Keratinocyte (primary cell): ENCODE data around the gene CARTPT. TPM values are rescaled to one million over a fixed set of nuclear protein-coding genes. Genes with fewer than 3 reads are reported as not detected.

Source experiments
- DNase-seq: peaks from one replicate; pipeline ENCODE4 v3.0.0-alpha.2; 2011; ENCODE audit warnings: low read depth, missing footprints, low spot score
- FAIRE-seq: peaks from 2 replicates; lab custom pipeline; 2011; peaks lifted over from hg19 to GRCh38; lab: Jason Lieb, UNC
- H2AFZ ChIP-seq: 2 replicates; pipeline ENCODE4 v1.6.0; 2012; ENCODE audit warnings: low read length, control low read depth, inconsistent platforms; ENCODE audit not compliant: control insufficient read depth
- H3K27ac ChIP-seq: 2 replicates; pipeline ENCODE4 v1.5.1; 2011; ENCODE audit warnings: low read length; ENCODE audit not compliant: control insufficient read depth, insufficient read depth
- H3K27me3 ChIP-seq: 3 replicates; pipeline ENCODE4 v1.6.0; 2011; ENCODE audit warnings: low read length; ENCODE audit not compliant: control insufficient read depth, insufficient read depth; ENCODE audit errors: extremely low read depth
- H3K36me3 ChIP-seq, 2 experiments: 2 replicates in 1 of 2; 3 replicates in 1 of 2; pipeline ENCODE4 v1.5.1; 2011; ENCODE audit warnings: low read length in 2 of 2, mild to moderate bottlenecking in 1 of 2; ENCODE audit not compliant: control insufficient read depth in 2 of 2, insufficient read depth in 2 of 2; ENCODE audit errors: extremely low read depth in 1 of 2
- H3K4me1 ChIP-seq: 3 replicates; pipeline ENCODE4 v1.5.1; 2011; ENCODE audit warnings: low read length; ENCODE audit not compliant: control insufficient read depth, insufficient read depth; ENCODE audit errors: extremely low read depth
- H3K4me2 ChIP-seq: 3 replicates; pipeline ENCODE4 v1.6.0; 2011; ENCODE audit warnings: low read depth, low read length; ENCODE audit not compliant: control insufficient read depth, insufficient read depth; ENCODE audit errors: extremely low read depth
- H3K4me3 ChIP-seq, 3 experiments: fragments of 200-600 bp in 1 of 3; sonication (generic) in 1 of 3; 2 replicates in 2 of 3; 3 replicates in 1 of 3; pipeline ENCODE4 v1.5.1; 2011 to 2016; ENCODE audit warnings: low read length in 3 of 3, mild to moderate bottlenecking in 3 of 3, control low read depth in 2 of 3, inconsistent platforms in 1 of 3, low read depth in 1 of 3, mixed read lengths in 1 of 3, mixed run types in 1 of 3, moderate library complexity in 1 of 3; ENCODE audit not compliant: control insufficient read depth in 2 of 3, insufficient read depth in 2 of 3; ENCODE audit errors: extremely low read depth in 1 of 3
- H3K79me2 ChIP-seq: 2 replicates; pipeline ENCODE4 v1.6.0; 2012; ENCODE audit warnings: low read length; ENCODE audit not compliant: control insufficient read depth, insufficient read depth
- H3K9ac ChIP-seq: 3 replicates; pipeline ENCODE4 v1.6.0; 2011; ENCODE audit warnings: low read length; ENCODE audit not compliant: control insufficient read depth, insufficient read depth; ENCODE audit errors: extremely low read depth
- H3K9me1 ChIP-seq: 3 replicates; pipeline ENCODE4 v1.6.0; 2011; ENCODE audit warnings: low read length; ENCODE audit not compliant: control insufficient read depth, insufficient read depth; ENCODE audit errors: extremely low read depth
- H3K9me3 ChIP-seq: 2 replicates; pipeline ENCODE4 v1.5.1; 2012; ENCODE audit warnings: low read depth, low read length; ENCODE audit not compliant: control insufficient read depth
- H4K20me1 ChIP-seq: 3 replicates; pipeline ENCODE4 v1.6.0; 2011; ENCODE audit warnings: low read length; ENCODE audit not compliant: control insufficient read depth, insufficient read depth; ENCODE audit errors: extremely low read depth
- EZH2 ChIP-seq: IDR thresholded peaks from one replicate; pipeline ENCODE4 v1.6.1; 2012; ENCODE audit warnings: inconsistent platforms, mild to moderate bottlenecking, low read length, moderate library complexity
- dilution Hi-C: fragments of 300-500 bp; cut with MboI; formaldehyde crosslinking; loops from one replicate; pipeline ENCODE4 v1.7.0; 2020; ENCODE audit warnings: low sequenced_read_pairs; ENCODE audit not compliant: extremely low pct_ligation_motif_present
- polyA plus RNA-seq, 5 experiments: library from polyadenylated mRNA; depleted of rRNA in 3 of 5; stranded (reverse) in 3 of 5; stranded (forward) in 1 of 5; unstranded in 1 of 5; fragments of >200 nt; gene quantifications; 1 replicate in 1 of 5; 2 replicates in 3 of 5; 3 replicates in 1 of 5; pipeline versions ENCODE4 v1.2.1 to v1.2.3, GENCODE V29; 2011 to 2012; ENCODE audit warnings: missing spikeins in 2 of 5, low read depth in 1 of 5, low replicate concordance in 1 of 5
- TF ChIP-seq, protein P1 (sequence below), 3 experiments: IDR thresholded peaks in 1 of 3; conservative IDR thresholded peaks in 1 of 3; optimal IDR thresholded peaks in 1 of 3; 2 replicates in 2 of 3; 3 replicates in 1 of 3; pipeline versions ENCODE3 to v1.5.1; 2011; ENCODE audit warnings: low read length in 3 of 3, mild to moderate bottlenecking in 3 of 3, moderate library complexity in 2 of 3, control low read depth in 1 of 3, inconsistent platforms in 1 of 3; ENCODE audit not compliant: insufficient read depth in 2 of 3; ENCODE audit errors: extremely low read depth in 1 of 3

The CARTPT gene
- polyA plus RNA-seq, 1 donor (not counting 4 experiments of a cell fraction or from before 2014, with no cell fraction given) = not detected

DNA sequence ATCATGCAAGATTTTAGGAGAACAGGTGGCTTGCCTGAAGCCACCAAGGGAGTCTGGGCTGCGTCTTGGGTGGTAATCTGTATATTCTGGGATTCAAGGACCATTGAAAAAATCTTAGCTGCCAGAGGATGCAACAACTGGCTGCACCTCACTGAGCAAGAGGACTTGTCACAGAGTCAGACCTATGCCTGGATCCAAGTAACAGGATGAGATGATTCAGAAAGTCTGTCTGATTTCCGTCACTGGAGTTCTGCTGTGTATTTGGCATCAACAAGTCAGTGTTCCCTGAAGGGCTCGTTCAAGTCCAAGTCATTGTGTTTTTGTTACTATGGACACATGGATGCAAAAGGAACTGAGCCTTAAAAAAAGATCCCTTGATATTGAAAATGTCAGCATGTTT lies 37.8 kb upstream of the CARTPT start:
- H3K9me1 ChIP-seq = no peaks in the 10 kb centered on the region
- H3K79me2 ChIP-seq = no peaks in the 10 kb centered on the region
- DNase-seq (no peak), FAIRE-seq (no peak)
- dilution Hi-C loops = no loop called here
- H3K4me2 ChIP-seq = no peak overlapping the region
- no peaks in the 10 kb centered on the region for H4K20me1 ChIP-seq
- H3K4me1 ChIP-seq = no peaks in the 10 kb centered on the region
- H3K9me3 ChIP-seq = no peaks in the 10 kb centered on the region
- no peak overlapping the region for H3K27ac ChIP-seq
- H3K4me3 ChIP-seq = no peak overlapping the region
- TF ChIP-seq EZH2 = no peak
- TF ChIP-seq, protein P1, sequence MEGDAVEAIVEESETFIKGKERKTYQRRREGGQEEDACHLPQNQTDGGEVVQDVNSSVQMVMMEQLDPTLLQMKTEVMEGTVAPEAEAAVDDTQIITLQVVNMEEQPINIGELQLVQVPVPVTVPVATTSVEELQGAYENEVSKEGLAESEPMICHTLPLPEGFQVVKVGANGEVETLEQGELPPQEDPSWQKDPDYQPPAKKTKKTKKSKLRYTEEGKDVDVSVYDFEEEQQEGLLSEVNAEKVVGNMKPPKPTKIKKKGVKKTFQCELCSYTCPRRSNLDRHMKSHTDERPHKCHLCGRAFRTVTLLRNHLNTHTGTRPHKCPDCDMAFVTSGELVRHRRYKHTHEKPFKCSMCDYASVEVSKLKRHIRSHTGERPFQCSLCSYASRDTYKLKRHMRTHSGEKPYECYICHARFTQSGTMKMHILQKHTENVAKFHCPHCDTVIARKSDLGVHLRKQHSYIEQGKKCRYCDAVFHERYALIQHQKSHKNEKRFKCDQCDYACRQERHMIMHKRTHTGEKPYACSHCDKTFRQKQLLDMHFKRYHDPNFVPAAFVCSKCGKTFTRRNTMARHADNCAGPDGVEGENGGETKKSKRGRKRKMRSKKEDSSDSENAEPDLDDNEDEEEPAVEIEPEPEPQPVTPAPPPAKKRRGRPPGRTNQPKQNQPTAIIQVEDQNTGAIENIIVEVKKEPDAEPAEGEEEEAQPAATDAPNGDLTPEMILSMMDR (optimal IDR thresholded peaks at IDR 0.05 in 1 of 3, IDR thresholded peaks at IDR 0.05 in 1 of 3, conservative IDR thresholded peaks at IDR 0.05 in 1 of 3; ENCODE audit: extremely low read depth in 1 of 3, insufficient read depth in 2 of 3, low read length in 3 of 3) = no peak
- no peak overlapping the region for H3K9ac ChIP-seq
- no peak overlapping the region for H2AFZ ChIP-seq
- H3K36me3 ChIP-seq = no peaks in the 10 kb centered on the region
- peaks cover 8% of the 10 kb centered on the region for H3K27me3 ChIP-seq

DNA sequence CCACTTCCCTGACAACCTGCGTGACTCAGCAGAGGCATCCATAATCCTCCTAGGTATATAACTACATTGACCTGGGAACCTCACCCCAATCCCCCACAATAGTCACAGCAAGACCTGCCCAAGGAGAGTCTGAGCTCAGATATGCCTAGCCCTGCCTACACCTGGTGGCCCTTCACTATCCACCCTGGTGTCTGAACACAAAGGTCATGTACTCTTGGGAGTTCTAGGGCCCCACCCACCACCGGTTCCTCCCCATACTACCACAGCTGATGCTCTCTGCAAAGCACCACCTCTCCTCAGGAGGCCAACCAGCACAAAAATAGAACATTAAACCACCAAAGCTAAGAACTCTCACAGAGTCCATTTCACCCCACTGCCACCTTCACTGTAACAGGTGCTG lies 34.8 kb upstream of the CARTPT start:
- Histone ChIP-seq H4K20me1 (no peaks in the 10 kb centered on the region), H3K9me3 (no peaks in the 10 kb centered on the region), H3K4me1 (no peaks in the 10 kb centered on the region), H3K9me1 (no peaks in the 10 kb centered on the region), H3K27ac (no peak overlapping the region), H2AFZ (no peak overlapping the region), H3K9ac (no peak overlapping the region), H3K27me3 (peaks cover under 1% of the 10 kb centered on the region), H3K4me2 (no peak overlapping the region), H3K36me3 (no peaks in the 10 kb centered on the region), H3K79me2 (no peaks in the 10 kb centered on the region), H3K4me3 (no peak overlapping the region)
- DNase-seq = no peak
- FAIRE-seq = no peak
- TF ChIP-seq EZH2 = no peak
- TF ChIP-seq, protein P1 (optimal IDR thresholded peaks at IDR 0.05 in 1 of 3, IDR thresholded peaks at IDR 0.05 in 1 of 3, conservative IDR thresholded peaks at IDR 0.05 in 1 of 3; ENCODE audit: extremely low read depth in 1 of 3, insufficient read depth in 2 of 3, low read length in 3 of 3) = no peak
- dilution Hi-C loops = no loop called here
